Uterus (tissue), 4 donors: ENCODE data around the gene ARHGEF17. TPM values are rescaled to one million over a fixed set of nuclear protein-coding genes. Genes with fewer than 3 reads are reported as not detected.

Source experiments
- DNase-seq, 2 donors: peaks; one replicate each; pipeline ENCODE4 v3.0.0-alpha.2; 2019 to 2020
- H3K27ac ChIP-seq, 2 donors: fragments of 200-600 bp; sonication (generic); 1 replicate in 1 of 2; 2 replicates in 1 of 2; pipeline ENCODE4 v1.5.1; 2016 to 2018
- H3K27me3 ChIP-seq, 2 donors: fragments of 200-600 bp; sonication (generic); one replicate each; pipeline ENCODE4 v1.5.1; 2018 to 2019; ENCODE audit warnings: control low read depth in 1 of 2
- H3K36me3 ChIP-seq, 2 donors: fragments of 200-600 bp; sonication (generic); one replicate each; pipeline ENCODE4 v1.5.1; 2019; ENCODE audit warnings: control low read depth in 1 of 2
- H3K4me1 ChIP-seq, 2 donors: fragments of 200-600 bp; sonication (generic); one replicate each; pipeline ENCODE4 v1.5.1; 2018 to 2019; ENCODE audit warnings: control low read depth in 1 of 2
- H3K4me3 ChIP-seq, 2 donors: fragments of 200-600 bp; sonication (generic); 1 replicate in 1 of 2; 2 replicates in 1 of 2; pipeline ENCODE4 v1.5.1; 2018 to 2019; ENCODE audit warnings: mild to moderate bottlenecking in 1 of 2
- H3K9me3 ChIP-seq, 2 donors: fragments of 200-600 bp; sonication (generic); one replicate each; pipeline ENCODE4 v1.5.1; 2019; ENCODE audit warnings: control low read depth in 1 of 2
- CTCF ChIP-seq, 4 experiments: fragments of 200-600 bp in 2 of 4; fragments of 450-650 bp in 2 of 4; sonication (generic) in 2 of 4; IDR thresholded peaks; one replicate each; pipeline ENCODE4 v1.5.1; 2016 to 2019; ENCODE audit warnings: antibody characterized with exemption in 4 of 4, mild to moderate bottlenecking in 2 of 4, moderate library complexity in 1 of 4
- POLR2A ChIP-seq, 2 donors: fragments of 450-650 bp; IDR thresholded peaks; one replicate each; pipeline ENCODE4 v1.6.1; 2016; ENCODE audit warnings: antibody characterized with exemption in 2 of 2, mild to moderate bottlenecking in 1 of 2, moderate library complexity in 1 of 2
- intact Hi-C: fragments of 100-400 bp; cut with DNase I; formaldehyde crosslinking; loops from one replicate; pipeline ENCODE4 v1.15.1; 2023; ENCODE audit warnings: low total_unique reads
- total RNA-seq, 4 donors: library from RNA; depleted of rRNA in 3 of 4; stranded (reverse); fragments of >200 nt in 3 of 4; gene quantifications; one replicate each; pipeline versions ENCODE4 v1.1.0 to v1.2.4, GENCODE V29; 2014 to 2023
- donor health status: DM: yes; HTN: yes; CAD: no.

The ARHGEF17 gene
- total RNA-seq, 4 donors from 2014 or later: 17.9 to 174 (median 58.6) TPM

GRCh38 chr11:73374151-73374550 lies 66.1 kb downstream of the ARHGEF17 start:
- intact Hi-C loops: no loop called here
- Histone ChIP-seq H3K27me3 (no peaks in the 10 kb centered on the region), H3K36me3 (no peaks in the 10 kb centered on the region), H3K4me1 (peaks cover 0 to 9% of the 10 kb centered on the region in 2 donors), H3K4me3 (no peak overlapping the region), H3K27ac (no peak overlapping the region), H3K9me3 (no peaks in the 10 kb centered on the region)
- no peak for DNase-seq
- TF ChIP-seq CTCF (IDR thresholded peaks at IDR 0.05) (no peak), POLR2A (IDR thresholded peaks at IDR 0.05) (no peak)

GRCh38 chr11:73375830-73376159 lies 67.7 kb downstream of the ARHGEF17 start:
- peak in 1 of 2 donors; percentile 34 for DNase-seq
- H3K27ac ChIP-seq: peak overlapping the region; percentile 73 to 85
- H3K4me3 ChIP-seq: no peak overlapping the region
- no peaks in the 10 kb centered on the region for H3K36me3 ChIP-seq
- intact Hi-C loops: no loop called here
- TF ChIP-seq POLR2A (IDR thresholded peaks at IDR 0.05) (no peak), CTCF (IDR thresholded peaks at IDR 0.05) (no peak)
- H3K9me3 ChIP-seq: no peaks in the 10 kb centered on the region
- H3K27me3 ChIP-seq: no peaks in the 10 kb centered on the region
- H3K4me1 ChIP-seq: peaks cover 0 to 9% of the 10 kb centered on the region in 2 donors

- peak within 1 kb of the TSS; percentile 73 to 85 for H3K27ac ChIP-seq
- H3K9me3 ChIP-seq: no peaks in the 10 kb centered on the region
- peak within 1 kb of the TSS; percentile 27 to 46 for H3K4me3 ChIP-seq
- no peaks in the 10 kb centered on the region for H3K36me3 ChIP-seq
- no peaks in the 10 kb centered on the region for H3K27me3 ChIP-seq
- intact Hi-C loops: no loop called here
- H3K4me1 ChIP-seq: peaks cover 0 to 9% of the 10 kb centered on the region in 2 donors
- DNase-seq: peak; percentile 81 to 91
- peak; percentile 80 to 98 (median 96) for TF ChIP-seq CTCF (IDR thresholded peaks at IDR 0.05)
- TF ChIP-seq POLR2A (IDR thresholded peaks at IDR 0.05): peak; percentile 72 to 92
These were observed 68.2 kb downstream of the ARHGEF17 start, which contains the start of gene RELT for GRCh38 chr11:73376160-73376802. RELT (plus strand) TSS chr11:73376399; CDS start chr11:73389137, 12,738 bp downstream.

- DNase-seq: peak; percentile 58 to 62
These were observed 68.9 kb downstream of the ARHGEF17 start for GRCh38 chr11:73376803-73377629.

More at GRCh38 chr11:73376803-73377629, 68.9 kb downstream of the ARHGEF17 start:
- Histone ChIP-seq H3K36me3 (no peaks in the 10 kb centered on the region), H3K4me3 (peak overlapping the region; percentile 27 to 46), H3K9me3 (no peaks in the 10 kb centered on the region), H3K4me1 (peaks cover 0 to 9% of the 10 kb centered on the region in 2 donors), H3K27ac (peak overlapping the region; percentile 73 to 85), H3K27me3 (no peaks in the 10 kb centered on the region)
- TF ChIP-seq CTCF (IDR thresholded peaks at IDR 0.05) (no peak), POLR2A (IDR thresholded peaks at IDR 0.05) (no peak)
- intact Hi-C loops: no loop called here
